WTC11 (cell line): ENCODE measurements around the gene TEKT3. TPM values are rescaled to one million over a fixed set of nuclear protein-coding genes. Genes with fewer than 3 reads are reported as not detected.

ENCODE experiments used
- ATAC-seq: fragments of 200-7000 bp; cut with Tn5 transposase; 2 replicates; pipeline ENCODE4 v1.10.0; 2021; ENCODE audit warnings: mild to moderate bottlenecking, moderate library complexity
- CTCF ChIA-PET: fragments of 300-600 bp; sonication (Branson Sonifier 250); formaldehyde crosslinking; loops from one replicate; lab custom pipeline; 2021; ENCODE audit warnings: antibody characterized with exemption; lab: Charles Lee
- POLR2A ChIA-PET: fragments of 350-600 bp; sonication (Branson Sonifier 250); formaldehyde crosslinking; loops from one replicate; lab custom pipeline; 2021; ENCODE audit warnings: antibody characterized with exemption; lab: Charles Lee
- DNase-seq: peaks from one replicate; pipeline ENCODE4 v3.0.0; 2021; ENCODE audit warnings: low spot score
- H3K27ac Mint-ChIP-seq: 2 replicates; pipeline ENCODE4 v1.8.0; 2021; ENCODE audit warnings: mixed read lengths
- H3K27me3 Mint-ChIP-seq: 2 replicates; pipeline ENCODE4 v1.8.0; 2021; ENCODE audit warnings: low read depth, mild to moderate bottlenecking, moderate library complexity, mixed read lengths
- H3K36me3 Mint-ChIP-seq: 2 replicates; pipeline ENCODE4 v1.8.0; 2021; ENCODE audit warnings: mixed read lengths
- H3K4me1 Mint-ChIP-seq: 2 replicates; pipeline ENCODE4 v1.8.0; 2022; ENCODE audit warnings: mixed read lengths
- H3K4me3 Mint-ChIP-seq: 2 replicates; pipeline ENCODE4 v1.8.0; 2021; ENCODE audit warnings: mild to moderate bottlenecking, moderate library complexity, mixed read lengths
- H3K9me3 Mint-ChIP-seq: 2 replicates; pipeline ENCODE4 v1.8.0; 2021; ENCODE audit warnings: mixed read lengths
- ATF3 ChIP-seq: sonication (generic); formaldehyde crosslinking; conservative IDR thresholded peaks from 2 replicates; pipeline ENCODE4 v1.8.1; 2022; ENCODE audit warnings: mild to moderate bottlenecking, missing genetic modification reagents
- ATF6 ChIP-seq: sonication (generic); formaldehyde crosslinking; IDR thresholded peaks from 2 replicates; pipeline ENCODE4 v1.8.1; 2023; ENCODE audit warnings: mild to moderate bottlenecking, missing genetic modification reagents
- CREM ChIP-seq: sonication (generic); formaldehyde crosslinking; IDR thresholded peaks from 2 replicates; pipeline ENCODE4 v1.8.1; 2022; ENCODE audit warnings: mild to moderate bottlenecking, missing genetic modification reagents, moderate library complexity
- E2F5 ChIP-seq: sonication (generic); formaldehyde crosslinking; IDR thresholded peaks from 2 replicates; pipeline ENCODE4 v1.8.1; 2022; ENCODE audit warnings: mild to moderate bottlenecking, moderate library complexity, missing genetic modification reagents
- ELF4 ChIP-seq: sonication (generic); formaldehyde crosslinking; IDR thresholded peaks from 2 replicates; pipeline ENCODE4 v1.8.1; 2022; ENCODE audit warnings: low read depth, mild to moderate bottlenecking, moderate library complexity, missing genetic modification reagents
- FOXJ3 ChIP-seq: sonication (generic); formaldehyde crosslinking; IDR thresholded peaks from 2 replicates; pipeline ENCODE4 v1.9.0; 2021; ENCODE audit warnings: missing genetic modification reagents, mild to moderate bottlenecking, borderline replicate concordance
- GTF2I ChIP-seq: fragments of 250-450 bp; sonication (Bioruptor Pico); conservative IDR thresholded peaks from 2 replicates; pipeline ENCODE4 v1.4.0; 2021; ENCODE audit warnings: mild to moderate bottlenecking
- JUN ChIP-seq: sonication (generic); formaldehyde crosslinking; IDR thresholded peaks from 2 replicates; pipeline ENCODE4 v1.8.0; 2023; ENCODE audit warnings: mild to moderate bottlenecking, missing genetic modification reagents
- MAX ChIP-seq: sonication (generic); formaldehyde crosslinking; IDR thresholded peaks from 2 replicates; pipeline ENCODE4 v1.8.0; 2022; ENCODE audit warnings: mild to moderate bottlenecking, missing genetic modification reagents
- SMAD3 ChIP-seq: sonication (generic); formaldehyde crosslinking; IDR thresholded peaks from 2 replicates; pipeline ENCODE4 v1.8.0; 2022; ENCODE audit warnings: missing genetic modification reagents, mild to moderate bottlenecking, borderline replicate concordance
- SP1 ChIP-seq: sonication (generic); formaldehyde crosslinking; conservative IDR thresholded peaks from 2 replicates; pipeline ENCODE4 v1.8.1; 2022; ENCODE audit warnings: missing genetic modification reagents
- TP53 ChIP-seq: sonication (generic); formaldehyde crosslinking; IDR thresholded peaks from 2 replicates; pipeline ENCODE4 v1.8.1; 2023; ENCODE audit warnings: mild to moderate bottlenecking, missing genetic modification reagents
- ZMAT4 ChIP-seq: fragments of 250-450 bp; sonication (Bioruptor Pico); IDR thresholded peaks from 2 replicates; pipeline ENCODE4 v1.9.0; 2021; ENCODE audit warnings: mild to moderate bottlenecking
- ZNF281 ChIP-seq: sonication (generic); formaldehyde crosslinking; IDR thresholded peaks from 2 replicates; pipeline ENCODE4 v1.8.0; 2023; ENCODE audit warnings: mild to moderate bottlenecking, missing genetic modification reagents
- ZNF512 ChIP-seq: sonication (generic); formaldehyde crosslinking; IDR thresholded peaks from 2 replicates; pipeline ENCODE4 v1.8.1; 2022; ENCODE audit warnings: missing genetic modification reagents, borderline replicate concordance
- total RNA-seq: library from RNA; stranded (reverse); gene quantifications from 3 replicates; pipeline ENCODE4 v1.2.3, GENCODE V29; 2021

Gene TEKT3
- total RNA-seq, 1 experiment from 2014 or later, result 3.1 TPM

- H3K4me3 Mint-ChIP-seq, result peak overlapping the region; percentile 86
- H3K27me3 Mint-ChIP-seq, result peaks cover 84% of the 10 kb centered on the region
- ChIA-PET CTCF (interaction anchor here (0.6 to 8.2 kb wide), 10 partner anchors 15 to 450 kb away, joined by 3 to 148 read pairs (median 4); partner anchors contain the start of gene TEKT3), POLR2A (interaction anchor here (0.5 kb wide), 1 partner anchor 170 kb away, joined by 3 read pairs; no protein-coding TSS in a partner anchor)
- no peak overlapping the region for H3K27ac Mint-ChIP-seq
- DNase-seq (no peak), ATAC-seq (no peak)
- peaks cover 20% of the 10 kb centered on the region for H3K4me1 Mint-ChIP-seq
- no peaks in the 10 kb centered on the region for H3K9me3 Mint-ChIP-seq
- H3K36me3 Mint-ChIP-seq, result no peaks in the 10 kb centered on the region
- TF ChIP-seq ZNF281 (CRISPR knock-in tag) (no peak), CREM (CRISPR knock-in tag) (no peak), SMAD3 (CRISPR knock-in tag) (no peak), GTF2I (CRISPR knock-in tag) (no peak), ZMAT4 (CRISPR knock-in tag) (no peak), ZNF512 (CRISPR knock-in tag) (no peak), TP53 (CRISPR knock-in tag) (no peak), SP1 (CRISPR knock-in tag) (no peak)
Measured at GRCh38 chr17:15263680-15264079, 77.7 kb downstream of the TEKT3 start.

GRCh38 chr17:15263206-15263579 is 78.2 kb downstream of the TEKT3 start:
- no peak overlapping the region for H3K27ac Mint-ChIP-seq
- H3K4me3 Mint-ChIP-seq, result peak overlapping the region; percentile 86
- H3K9me3 Mint-ChIP-seq, result no peaks in the 10 kb centered on the region
- ChIA-PET POLR2A (interaction anchor here (0.5 to 0.6 kb wide), 2 partner anchors 56 to 170 kb away, joined by 3 read pairs; no protein-coding TSS in a partner anchor), CTCF (interaction anchor here (0.6 to 8.2 kb wide), 15 partner anchors 15 to 450 kb away, joined by 3 to 148 read pairs (median 4); partner anchors contain the start of gene TEKT3)
- no peaks in the 10 kb centered on the region for H3K36me3 Mint-ChIP-seq
- ATAC-seq, result peak; percentile 14
- H3K27me3 Mint-ChIP-seq, result peaks cover 88% of the 10 kb centered on the region
- peak; percentile 57 for DNase-seq
- peaks cover 20% of the 10 kb centered on the region for H3K4me1 Mint-ChIP-seq
- TF ChIP-seq JUN (CRISPR knock-in tag) (no peak), FOXJ3 (no peak), MAX (CRISPR knock-in tag) (peak; percentile 38; the same call in 1 of the 2 replicates), ATF3 (no peak)

- DNase-seq, result peak; percentile 57
- peak overlapping the region; percentile 86 for H3K4me3 Mint-ChIP-seq
- TF ChIP-seq E2F5 (CRISPR knock-in tag) (0 out of 2 replicates have a peak, but pooled peaks have one; percentile 27), ELF4 (CRISPR knock-in tag) (no peak), ATF6 (0 out of 2 replicates have a peak, but pooled peaks have one; percentile 21)
- no peak overlapping the region for H3K27ac Mint-ChIP-seq
- CTCF ChIA-PET, result interaction anchor here (0.6 to 8.2 kb wide), 16 partner anchors 14 to 240 kb away, joined by 3 to 148 read pairs (median 4); partner anchors contain the start of gene TEKT3
- H3K4me1 Mint-ChIP-seq, result peaks cover 20% of the 10 kb centered on the region
- POLR2A ChIA-PET, result interaction anchor here (0.5 to 0.6 kb wide), 2 partner anchors 57 to 78 kb away, joined by 3 read pairs; no protein-coding TSS in a partner anchor
- no peaks in the 10 kb centered on the region for H3K36me3 Mint-ChIP-seq
- H3K27me3 Mint-ChIP-seq, result peaks cover 90% of the 10 kb centered on the region
- H3K9me3 Mint-ChIP-seq, result no peaks in the 10 kb centered on the region
- ATAC-seq, result peak; percentile 38
Measured at GRCh38 chr17:15262291-15263205, 78.8 kb downstream of the TEKT3 start.
